GM21367 (cell line): ENCODE data around the gene CRKL.

Source experiments
- ATAC-seq: cut with Tn5 transposase; IDR thresholded peaks from one replicate; pipeline ENCODE4 v1.9.1; 2021; ENCODE audit not compliant: unreplicated experiment

The CRKL gene

GRCh38 chr22:20951151-20951931 lies 34.1 kb downstream of the CRKL start:
- no peak for ATAC-seq

- no peak for ATAC-seq
Measured at GRCh38 chr22:20951932-20952380, 34.7 kb downstream of the CRKL start.

- no peak for ATAC-seq
Measured at GRCh38 chr22:20952544-20953341, 35.5 kb downstream of the CRKL start.

GRCh38 chr22:20953342-20953608 lies 36.1 kb downstream of the CRKL start:
- ATAC-seq, result no peak

- ATAC-seq, result no peak
Measured at GRCh38 chr22:20953668-20954500, 36.7 kb downstream of the CRKL start.

GRCh38 chr22:20955548-20955947 lies 38.3 kb downstream of the CRKL start:
- ATAC-seq, result no peak

GRCh38 chr22:20956258-20957101 lies 39.3 kb downstream of the CRKL start:
- no peak for ATAC-seq

GRCh38 chr22:20957102-20957682 lies 40.0 kb downstream of the CRKL start:
- no peak for ATAC-seq

- no peak for ATAC-seq
Measured at GRCh38 chr22:20957683-20958431, 40.6 kb downstream of the CRKL start.

GRCh38 chr22:20959578-20960461 lies 42.6 kb downstream of the CRKL start:
- no peak for ATAC-seq

- no peak for ATAC-seq
Measured at GRCh38 chr22:20960609-20961008, 43.4 kb downstream of the CRKL start.

GRCh38 chr22:20962491-20962945 lies 45.3 kb downstream of the CRKL start:
- ATAC-seq, result no peak

- no peak for ATAC-seq
Measured at GRCh38 chr22:20963201-20964052, 46.2 kb downstream of the CRKL start.

- ATAC-seq, result no peak
Measured at GRCh38 chr22:20964090-20964798, 47.0 kb downstream of the CRKL start.

GRCh38 chr22:20964799-20965103 lies 47.5 kb downstream of the CRKL start:
- no peak for ATAC-seq

GRCh38 chr22:20965104-20965887 lies 48.1 kb downstream of the CRKL start:
- no peak for ATAC-seq
